ENCODE data around the gene SFRP5.

The SFRP5 gene

DNA sequence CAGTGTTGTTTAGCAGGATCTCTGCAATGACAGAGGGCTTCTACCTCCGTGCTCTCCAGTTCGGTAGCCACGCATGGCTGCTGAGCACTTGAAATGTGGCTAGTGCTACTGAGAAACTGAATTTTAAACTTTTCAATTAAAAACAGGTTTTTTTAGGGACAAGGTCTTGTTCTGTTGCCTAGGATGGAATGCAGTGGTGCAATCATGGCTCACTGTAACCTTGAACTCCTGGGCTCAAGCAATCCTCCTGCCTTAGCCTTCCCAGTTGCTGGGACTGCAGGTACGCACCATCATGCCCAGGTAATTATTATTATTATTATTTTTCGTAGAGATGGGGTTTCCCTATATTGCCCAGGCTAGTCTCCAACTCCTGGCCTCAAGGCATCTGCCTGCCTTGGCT lies 13.4 kb upstream of the SFRP5 start:
- DNase-seq = no peak

GRCh38 chr10:97784200-97784810 lies 12.5 kb upstream of the SFRP5 start:
- no peak for DNase-seq

GRCh38 chr10:97782455-97783228 lies 10.8 kb upstream of the SFRP5 start:
- DNase-seq = no peak

DNA sequence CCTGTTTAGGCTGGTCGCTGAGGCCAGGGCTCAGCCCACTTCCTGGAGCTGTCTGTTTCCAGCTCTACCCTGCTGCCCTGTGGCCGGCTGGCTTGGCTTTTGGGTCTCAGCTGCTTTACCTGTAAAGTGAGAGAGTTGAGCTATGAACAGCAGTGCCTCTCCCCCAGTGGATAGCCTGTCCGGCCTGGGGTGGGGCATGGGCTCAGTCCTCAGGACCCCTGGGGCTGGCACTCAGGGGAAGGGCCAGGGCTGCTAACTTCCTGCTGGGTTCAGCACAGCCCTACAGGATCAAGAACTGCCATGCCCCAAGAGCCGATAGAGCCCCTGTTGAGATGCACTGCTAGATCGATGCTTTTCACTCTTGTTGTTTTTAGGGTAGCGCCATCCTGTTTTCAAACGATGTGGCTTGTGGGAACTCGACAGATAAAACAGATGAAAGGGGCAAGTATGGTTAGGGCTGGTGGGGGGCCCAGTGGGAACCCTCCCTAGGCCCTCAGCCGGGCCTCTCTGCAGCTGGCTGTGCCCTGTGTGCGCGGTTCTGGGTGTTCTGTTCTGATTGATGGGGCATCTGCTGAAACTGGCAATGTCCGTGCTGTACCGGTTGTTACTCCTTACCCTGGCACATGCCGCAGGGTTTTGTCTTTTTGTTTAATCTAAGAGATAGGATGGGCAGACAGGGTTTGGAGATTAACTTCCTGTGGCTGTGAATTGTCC lies 10.0 kb upstream of the SFRP5 start:
- DNase-seq = no peak

- DNase-seq = no peak
Measured at GRCh38 chr10:97780841-97781617, 9.2 kb upstream of the SFRP5 start.

GRCh38 chr10:97779975-97780374 lies 8.2 kb upstream of the SFRP5 start:
- no peak for DNase-seq

DNA sequence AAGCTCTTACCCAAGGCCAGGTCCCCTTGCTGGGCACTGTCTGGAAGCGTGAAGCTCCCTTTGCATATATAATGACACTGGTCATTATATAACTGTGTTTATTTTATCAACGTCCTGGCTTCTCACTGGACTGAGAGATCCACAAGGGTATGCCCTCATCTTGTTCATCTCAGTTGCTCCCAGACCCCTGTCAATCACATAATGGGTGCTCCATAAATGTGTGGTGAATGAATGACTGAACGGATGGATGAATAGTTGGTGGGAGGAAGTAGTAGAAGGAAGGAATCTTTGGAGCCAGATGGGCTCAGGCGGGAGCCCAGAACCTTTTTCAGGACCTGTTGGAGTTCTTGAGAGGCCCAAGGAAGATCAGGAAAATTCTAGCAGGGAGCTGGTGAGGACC lies 7.7 kb upstream of the SFRP5 start:
- no peak for DNase-seq

DNA sequence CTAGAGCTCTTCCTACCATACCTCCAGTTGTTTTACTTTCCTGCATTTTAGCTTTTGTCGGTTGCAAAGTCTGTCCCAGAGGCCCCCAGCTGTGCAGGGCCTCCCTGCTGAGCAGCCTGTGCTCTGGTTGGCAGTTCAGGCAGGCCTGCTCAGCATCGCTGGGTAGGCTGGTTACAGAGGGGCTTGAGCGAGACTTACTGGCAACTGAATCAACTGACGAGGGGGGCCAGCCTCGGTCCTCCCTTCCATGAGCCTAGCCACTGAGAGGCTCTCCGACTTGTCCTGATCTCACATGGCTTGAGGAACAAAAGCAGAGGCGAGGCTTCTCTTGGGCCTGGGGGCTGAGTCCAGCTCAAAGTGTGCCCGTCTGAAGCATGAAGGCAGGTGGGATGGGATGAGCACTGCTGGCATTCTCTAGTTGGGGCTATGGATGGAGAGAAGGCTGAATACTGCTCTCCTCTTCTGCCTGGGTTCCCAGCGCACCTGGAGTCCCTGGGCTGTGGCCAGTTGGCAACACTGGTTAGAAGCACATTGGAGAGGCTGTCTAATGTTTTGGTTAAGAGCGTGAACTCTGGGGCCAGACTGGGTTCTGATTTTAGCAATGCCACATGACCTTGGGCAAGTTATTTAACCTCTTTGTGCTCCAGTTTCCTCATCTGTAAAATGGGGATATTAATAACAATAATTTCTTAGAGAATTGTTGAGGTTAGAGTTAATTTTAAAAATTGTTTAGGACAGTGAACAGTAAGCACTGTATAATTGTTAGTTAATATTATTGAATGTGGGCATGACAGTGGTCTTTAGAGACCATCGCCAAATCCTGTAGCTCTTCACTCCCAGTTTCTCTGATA lies 6.9 kb upstream of the SFRP5 start:
- no peak for DNase-seq

DNA sequence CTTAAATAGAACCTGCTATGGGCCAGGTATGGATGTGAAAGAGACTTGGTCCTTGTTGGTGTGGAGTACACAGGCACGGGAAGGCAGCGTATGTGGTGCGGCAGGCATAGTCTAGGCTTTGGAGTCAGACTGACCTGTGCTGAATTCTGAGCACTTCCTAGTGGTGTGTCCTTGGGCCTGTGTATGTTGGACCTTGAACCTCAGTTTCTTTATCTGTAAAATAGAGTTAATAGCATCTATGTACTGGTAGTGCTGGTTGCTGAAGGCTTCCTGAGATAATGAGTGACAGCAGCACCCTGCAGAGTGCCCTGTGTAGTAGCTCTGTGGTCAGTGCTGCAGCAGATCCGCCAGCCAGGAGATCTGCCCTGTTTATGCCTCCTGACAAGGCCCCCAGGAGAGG lies 5.3 kb upstream of the SFRP5 start:
- no peak for DNase-seq

- no peak for DNase-seq
Measured at GRCh38 chr10:97774811-97775294, 3.1 kb upstream of the SFRP5 start.

- no peak for DNase-seq
Measured at GRCh38 chr10:97773096-97773495, 1.3 kb upstream of the SFRP5 start.

DNA sequence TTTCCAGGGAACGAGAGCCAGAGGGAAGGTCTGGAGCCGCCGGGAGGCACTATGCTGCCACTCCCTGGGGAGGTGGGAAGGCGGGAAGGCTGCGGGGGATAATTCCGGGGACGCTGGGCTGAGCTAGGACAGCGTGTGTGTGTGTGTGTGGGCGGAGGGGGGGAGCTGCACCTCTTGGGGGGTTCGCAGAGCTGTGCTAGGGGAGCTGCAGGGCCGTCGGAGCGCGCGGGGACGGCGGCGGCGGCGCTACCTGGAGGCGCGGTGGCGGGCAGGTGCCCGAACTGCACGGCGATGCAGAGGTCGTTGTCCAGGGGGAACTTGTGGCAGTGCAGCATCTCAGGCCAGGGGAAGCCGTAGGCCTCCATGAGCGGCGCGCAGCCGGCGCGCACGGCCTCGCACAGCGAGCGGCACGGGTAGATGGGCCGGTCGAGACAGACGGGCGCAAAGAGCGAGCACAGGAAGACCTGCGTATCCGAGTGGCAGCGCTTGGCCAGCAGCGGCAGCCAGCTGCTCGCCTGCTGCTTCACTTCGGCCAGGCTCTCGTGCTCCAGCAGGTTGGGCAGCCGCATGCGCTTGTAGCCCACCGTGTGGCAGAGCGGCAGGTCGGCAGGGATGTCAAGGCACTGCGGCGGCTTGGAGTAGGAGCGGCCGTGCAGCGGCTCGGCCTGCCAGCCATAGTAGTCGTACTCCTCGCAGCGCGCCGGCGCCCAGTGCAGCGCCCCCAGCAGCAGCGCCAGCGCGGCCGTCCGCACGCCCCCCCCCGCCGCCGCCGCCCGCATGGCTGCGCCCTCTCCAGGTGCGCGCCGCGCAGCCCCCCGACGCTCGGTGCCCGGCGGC lies 526 bp downstream of the SFRP5 start:
- no peak for DNase-seq

DNA sequence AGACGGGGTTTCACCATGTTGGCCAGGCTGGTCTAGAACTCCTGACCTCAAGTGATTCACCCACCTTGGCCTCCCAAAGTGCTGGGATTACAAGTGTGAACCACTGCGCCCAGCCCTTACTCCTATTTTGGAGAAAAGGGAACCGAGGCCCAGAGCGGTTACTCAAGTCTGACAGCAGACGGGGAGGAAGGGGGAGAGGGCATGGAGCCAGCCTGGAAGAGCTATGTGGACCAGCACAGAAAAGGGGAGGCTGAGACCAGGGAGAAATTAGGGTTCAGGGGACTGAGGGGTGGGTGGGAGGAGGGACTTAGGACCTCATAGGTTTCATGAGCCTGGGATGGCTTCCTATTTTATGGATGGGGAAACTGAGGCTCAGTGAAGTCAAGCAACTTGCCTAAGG lies 1.5 kb downstream of the SFRP5 start:
- no peak for DNase-seq

DNA sequence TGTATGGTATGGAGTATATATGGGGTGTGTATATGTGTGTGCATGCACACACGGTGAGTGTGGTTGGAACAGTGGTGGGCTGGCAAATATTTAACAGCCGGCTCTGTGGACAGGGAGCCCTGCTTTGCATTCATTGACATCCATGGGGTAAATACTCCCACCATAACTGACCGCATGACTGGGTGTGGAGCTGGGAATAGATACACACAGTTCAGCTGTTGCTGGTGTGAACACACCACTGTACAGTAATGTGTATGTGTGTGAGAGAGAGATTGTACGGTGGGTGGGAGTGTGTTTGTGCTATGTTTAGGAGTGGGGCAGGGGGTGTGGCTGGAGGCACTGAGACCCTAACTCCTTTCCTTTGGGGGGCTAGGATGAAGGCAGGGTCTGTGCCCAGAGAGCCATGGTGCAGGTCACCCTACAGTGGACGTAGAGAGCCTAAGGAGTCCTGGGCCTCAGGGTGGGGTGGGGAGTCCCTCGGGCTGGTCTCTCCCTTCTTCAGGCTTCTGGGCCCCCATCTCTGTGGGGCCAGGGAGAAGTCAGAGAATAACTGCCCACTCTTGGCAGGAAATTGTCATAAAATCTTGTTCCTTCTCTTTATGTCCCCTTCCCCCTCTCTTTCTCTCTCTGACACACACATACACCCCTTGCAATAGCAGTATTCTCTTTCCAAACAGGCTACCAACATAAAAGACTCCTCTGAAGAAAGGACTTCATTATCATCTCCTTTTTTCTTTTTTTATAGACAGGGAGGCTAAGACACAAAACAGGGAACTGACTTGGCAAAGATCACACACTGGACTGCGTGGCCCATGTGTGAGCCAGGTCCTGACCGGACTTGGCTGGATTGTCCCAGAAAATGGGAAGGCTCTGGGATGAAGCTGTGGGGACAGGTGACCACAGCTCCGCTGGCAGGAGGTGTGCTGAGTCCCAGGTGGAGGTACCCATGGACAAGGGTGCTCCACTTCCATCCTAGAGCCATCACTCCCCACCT lies 3.2 kb downstream of the SFRP5 start:
- no peak for DNase-seq

DNA sequence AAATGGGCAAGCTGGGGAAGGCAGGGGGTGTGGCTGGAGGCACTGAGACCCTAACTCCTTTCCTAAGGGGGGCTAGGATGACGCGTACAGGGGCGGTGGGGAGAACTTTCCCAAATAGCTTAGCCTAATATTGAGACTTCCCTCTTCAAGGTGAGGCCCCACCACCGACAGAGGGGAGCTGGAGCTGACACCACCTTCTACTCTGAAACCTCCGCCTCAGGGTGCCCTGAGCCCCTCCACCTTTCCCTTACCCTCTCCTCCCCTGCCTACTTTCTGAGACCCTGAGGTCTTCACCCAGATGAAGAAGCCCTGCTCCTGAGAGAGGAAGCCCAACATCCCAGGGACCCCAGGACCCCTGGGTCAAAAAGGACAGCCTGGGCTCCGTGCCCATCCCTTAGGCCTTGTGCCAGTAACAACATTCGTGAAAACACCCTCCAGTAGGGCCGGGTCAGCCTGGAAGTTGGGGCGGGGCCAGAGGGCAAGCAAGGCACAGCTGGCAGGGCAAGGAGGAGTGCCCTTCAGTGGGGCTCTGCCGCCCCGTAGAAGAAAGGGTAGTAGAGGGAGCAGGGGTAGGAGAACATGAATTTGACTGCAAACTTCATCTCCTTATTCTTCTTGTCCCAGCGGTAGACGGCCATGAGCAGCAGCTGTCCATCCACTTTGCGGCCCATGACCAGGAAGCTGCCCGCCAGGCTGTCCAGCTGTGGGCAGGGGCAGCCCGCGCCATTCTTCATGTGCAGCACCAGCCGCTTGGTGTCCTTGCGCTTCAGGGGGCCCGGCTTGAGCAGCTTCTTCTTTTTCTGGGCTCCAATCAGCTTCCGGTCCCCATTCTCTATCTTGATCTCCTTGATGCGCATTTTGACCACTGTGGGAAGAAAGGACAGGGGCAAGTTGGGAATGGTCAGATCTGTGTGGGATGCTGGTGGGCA lies 4.5 kb downstream of the SFRP5 start:
- no peak for DNase-seq

DNA sequence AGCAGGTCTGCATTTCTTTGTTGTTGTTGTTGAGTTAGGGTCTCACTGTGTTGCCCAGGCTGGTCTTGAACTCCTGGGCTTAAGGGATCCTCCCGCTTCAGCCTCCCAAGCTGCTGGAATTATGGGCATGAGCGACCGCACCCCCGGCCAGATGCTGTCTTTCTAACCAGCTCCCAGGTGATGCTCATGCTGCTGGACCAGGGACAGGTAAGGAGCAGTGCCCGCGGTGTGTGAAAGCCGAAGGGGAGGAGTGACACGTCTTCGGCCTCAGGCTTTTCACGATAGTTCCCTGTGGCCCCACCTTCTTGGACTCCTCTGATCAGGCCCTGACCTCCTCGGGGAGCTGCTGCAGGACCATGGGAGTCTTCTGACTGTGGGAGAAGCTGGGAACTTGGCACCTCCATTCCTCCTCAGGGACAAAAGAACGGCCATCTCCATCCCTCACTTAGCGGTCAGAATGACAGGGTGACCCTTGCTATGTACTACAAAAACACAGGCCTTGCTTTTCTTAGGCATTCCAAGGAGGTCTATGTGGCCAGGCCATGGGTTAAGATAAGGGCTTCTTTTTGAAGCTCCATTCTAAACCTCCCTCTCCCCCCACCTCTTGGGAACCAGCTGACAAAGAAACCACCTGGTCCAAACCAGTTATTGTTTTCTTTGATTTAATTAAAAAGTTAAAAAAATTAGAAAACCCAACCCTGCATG lies 5.5 kb downstream of the SFRP5 start:
- DNase-seq = no peak

GRCh38 chr10:97765201-97765600 lies 6.6 kb downstream of the SFRP5 start:
- no peak for DNase-seq

DNA sequence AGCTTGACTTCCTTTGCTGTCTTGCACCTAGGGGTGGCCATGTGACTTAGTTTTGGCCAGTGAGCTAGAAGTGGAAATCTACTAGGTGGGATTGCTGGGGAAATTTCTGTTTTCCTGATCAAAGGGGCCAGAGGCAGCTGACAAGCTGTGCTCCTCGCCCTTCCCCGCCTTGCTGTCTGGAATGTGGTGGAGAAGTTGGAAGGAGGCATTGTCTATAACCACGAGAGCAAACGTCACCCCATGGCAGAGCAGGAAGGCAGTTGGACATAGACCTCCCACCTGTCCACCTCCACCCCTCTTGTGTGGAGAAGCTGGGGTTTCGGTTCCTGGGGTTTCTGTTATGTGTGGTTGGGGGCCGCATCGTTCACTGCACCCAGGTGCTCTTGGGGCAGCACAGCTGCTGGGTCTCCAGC lies 7.3 kb downstream of the SFRP5 start:
- DNase-seq = no peak
